Neural progenitor cell (in vitro differentiated cells): Measurements from ENCODE around the gene TEAD2.

Source experiments
- CTCF ChIP-seq: fragments of 200-600 bp; sonication (generic); IDR thresholded peaks from 2 replicates; pipeline ENCODE4 v1.5.1; 2017; ENCODE audit warnings: antibody characterized with exemption, mild to moderate bottlenecking
- EZH2 ChIP-seq: fragments of 200-600 bp; sonication (generic); IDR thresholded peaks from 2 replicates; pipeline ENCODE4 v1.6.1; 2017; ENCODE audit warnings: antibody characterized with exemption, mild to moderate bottlenecking, moderate library complexity
- EZH2phosphoT487 ChIP-seq: fragments of 200-600 bp; sonication (generic); IDR thresholded peaks from 2 replicates; pipeline ENCODE4 v1.6.1; 2017; ENCODE audit warnings: antibody characterized with exemption

DNA sequence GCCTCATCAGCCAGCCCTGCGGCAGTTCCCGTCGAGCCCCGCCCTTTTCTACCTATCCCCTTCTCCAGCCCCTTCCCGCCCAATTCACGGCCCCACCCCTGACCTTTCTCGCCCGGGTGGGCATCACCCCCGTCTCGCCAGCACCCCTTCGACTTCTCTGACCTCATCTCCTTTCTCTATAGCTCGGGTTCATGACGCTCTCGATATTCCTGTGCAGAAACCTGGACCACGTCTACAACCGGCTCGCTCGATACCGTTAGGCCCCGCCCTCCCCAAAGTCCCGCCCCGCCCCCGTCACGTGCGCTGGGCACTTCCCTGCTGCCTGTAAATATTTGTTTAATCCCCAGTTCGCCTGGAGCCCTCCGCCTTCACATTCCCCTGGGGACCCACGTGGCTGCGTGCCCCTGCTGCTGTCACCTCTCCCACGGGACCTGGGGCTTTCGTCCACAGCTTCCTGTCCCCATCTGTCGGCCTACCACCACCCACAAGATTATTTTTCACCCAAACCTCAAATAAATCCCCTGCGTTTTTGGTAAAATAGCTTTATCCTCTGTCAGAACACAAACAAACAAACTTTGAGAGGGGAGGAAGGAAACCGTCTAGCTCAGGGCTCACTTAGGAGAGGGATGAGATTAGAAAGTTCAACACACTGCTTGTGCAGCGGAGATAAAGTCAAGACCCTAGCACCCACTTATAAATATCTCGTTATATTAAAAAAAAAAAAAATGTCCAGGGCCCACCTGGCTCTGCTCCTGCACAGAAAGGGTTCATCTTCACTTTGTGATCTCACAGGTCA, 21.9 kb downstream of the TEAD2 start:
- no peak for TF ChIP-seq CTCF
- TF ChIP-seq EZH2phosphoT487 = no peak
- no peak for TF ChIP-seq EZH2
